H1 (cell line): ENCODE results near the gene ELOA. TPM values are rescaled to one million over a fixed set of nuclear protein-coding genes. Genes with fewer than 3 reads are reported as not detected.

Source experiments
- CTCF ChIA-PET: fragments of 300-600 bp; sonication (Branson Sonifier 250); formaldehyde crosslinking; loops from one replicate; lab custom pipeline; 2021; ENCODE audit not compliant: partially characterized antibody; lab: Charles Lee
- POLR2A ChIA-PET: fragments of 300-600 bp; sonication (Branson Sonifier 250); formaldehyde crosslinking; loops from one replicate; lab custom pipeline; 2021; ENCODE audit warnings: inconsistent platforms; ENCODE audit not compliant: partially characterized antibody; lab: Charles Lee
- DNase-seq, 2 experiments: peaks; one replicate each; pipeline versions ENCODE4 v3.0.0 to v3.0.0-alpha.2; 2010 to 2022; ENCODE audit warnings: low spot score in 2 of 2, low read depth in 1 of 2, mixed read lengths in 1 of 2
- FAIRE-seq: peaks from 2 replicates; lab custom pipeline; 2011; peaks lifted over from hg19 to GRCh38; lab: Jason Lieb, UNC
- H2AFZ ChIP-seq: 2 replicates; pipeline ENCODE4 v1.8.1; 2012; ENCODE audit warnings: low read length, inconsistent platforms
- H2AK5ac ChIP-seq: 2 replicates; pipeline ENCODE4 v1.6.1; 2013; ENCODE audit warnings: low read depth, low read length
- H2BK120ac ChIP-seq: replicated peaks from 2 replicates; pipeline ENCODE3; 2013; ENCODE audit warnings: low read depth, low read length, inconsistent platforms
- H2BK12ac ChIP-seq: 2 replicates; pipeline ENCODE4 v1.6.1; 2013; ENCODE audit warnings: low read depth, low read length
- H2BK15ac ChIP-seq: 2 replicates; pipeline ENCODE4 v1.6.1; 2013; ENCODE audit warnings: low read length
- H2BK20ac ChIP-seq: 2 replicates; pipeline ENCODE4 v1.6.1; 2013; ENCODE audit warnings: low read length
- H2BK5ac ChIP-seq: 2 replicates; pipeline ENCODE4 v1.6.1; 2013; ENCODE audit warnings: low read depth, low read length
- H3K14ac ChIP-seq: 2 replicates; pipeline ENCODE4 v1.6.1; 2013; ENCODE audit warnings: inconsistent platforms; ENCODE audit not compliant: insufficient read length
- H3K18ac ChIP-seq: 2 replicates; pipeline ENCODE4 v1.6.1; 2013; ENCODE audit warnings: low read length; ENCODE audit errors: extremely low read depth
- H3K23ac ChIP-seq: 2 replicates; pipeline ENCODE4 v1.6.1; 2013; ENCODE audit warnings: inconsistent platforms; ENCODE audit not compliant: insufficient read length
- H3K23me2 ChIP-seq: 2 replicates; pipeline ENCODE4 v1.6.1; 2013; ENCODE audit warnings: low read depth, low read length
- H3K27ac ChIP-seq: 2 replicates; pipeline ENCODE4 v1.6.1; 2011; ENCODE audit warnings: low read depth, low read length, inconsistent platforms
- H3K27me3 ChIP-seq, 4 experiments: replicated peaks in 1 of 4; 1 replicate in 1 of 4; 2 replicates in 3 of 4; pipeline versions ENCODE4 v1.6.1 to v1.8.1; 2011 to 2013; ENCODE audit warnings: low read length in 3 of 4, mild to moderate bottlenecking in 3 of 4, inconsistent platforms in 2 of 4, mixed read lengths in 2 of 4, moderate library complexity in 1 of 4; ENCODE audit not compliant: control insufficient read depth in 3 of 4, insufficient read depth in 3 of 4; ENCODE audit errors: extremely low read depth in 1 of 4
- H3K36me3 ChIP-seq, 4 experiments: 2 replicates each; pipeline versions ENCODE4 v1.6.1 to v1.8.1; 2011 to 2013; ENCODE audit warnings: mild to moderate bottlenecking in 4 of 4, low read length in 3 of 4, moderate library complexity in 2 of 4, control low read depth in 1 of 4, inconsistent platforms in 1 of 4; ENCODE audit not compliant: insufficient read depth in 4 of 4, control insufficient read depth in 2 of 4
- H3K4ac ChIP-seq: replicated peaks from 2 replicates; pipeline ENCODE3; 2013; ENCODE audit warnings: low read length, low read depth, mixed read lengths, inconsistent platforms; ENCODE audit not compliant: insufficient read length
- H3K4me1 ChIP-seq, 4 experiments: replicated peaks in 1 of 4; 1 replicate in 1 of 4; 2 replicates in 3 of 4; pipeline versions ENCODE4 v1.6.1 to v1.8.1; 2011 to 2013; ENCODE audit warnings: low read length in 3 of 4, inconsistent platforms in 2 of 4, mixed read lengths in 1 of 4; ENCODE audit not compliant: insufficient read depth in 4 of 4, control insufficient read depth in 3 of 4
- H3K4me2 ChIP-seq, 2 experiments: 2 replicates each; pipeline versions ENCODE4 v1.6.1 to v1.8.1; 2011 to 2013; ENCODE audit warnings: low read depth in 2 of 2, low read length in 2 of 2, control low read depth in 1 of 2, inconsistent platforms in 1 of 2, mild to moderate bottlenecking in 1 of 2; ENCODE audit not compliant: insufficient read depth in 1 of 2
- H3K4me3 ChIP-seq, 4 experiments: fragments of 200-600, 300-600 bp in 1 of 4; sonication (generic), shearing (Covaris generic), sonication (Bioruptor Twin) in 1 of 4; 2 replicates each; pipeline versions ENCODE4 v1.5.1 to v1.8.1; 2011 to 2016; ENCODE audit warnings: low read length in 4 of 4, low read depth in 3 of 4, control low read depth in 2 of 4, inconsistent platforms in 2 of 4, mild to moderate bottlenecking in 2 of 4, mixed read lengths in 1 of 4, moderate library complexity in 1 of 4; ENCODE audit not compliant: insufficient read depth in 2 of 4; ENCODE audit errors: extremely low read depth in 1 of 4
- H3K56ac ChIP-seq: replicated peaks from 2 replicates; pipeline ENCODE3; 2013; ENCODE audit warnings: low read depth, mild to moderate bottlenecking, mixed read lengths, low read length, inconsistent platforms; ENCODE audit not compliant: insufficient read length
- H3K79me1 ChIP-seq: 2 replicates; pipeline ENCODE4 v1.6.1; 2013; ENCODE audit warnings: low read depth, low read length, control low read depth
- H3K79me2 ChIP-seq, 2 experiments: 2 replicates each; pipeline versions ENCODE4 v1.6.1 to v1.8.1; 2012 to 2013; ENCODE audit warnings: low read length in 2 of 2, mild to moderate bottlenecking in 2 of 2, inconsistent platforms in 1 of 2; ENCODE audit not compliant: insufficient read depth in 2 of 2, control insufficient read depth in 1 of 2
- H3K9ac ChIP-seq, 4 experiments: replicated peaks in 1 of 4; 1 replicate in 1 of 4; 2 replicates in 3 of 4; pipeline versions ENCODE4 v1.6.1 to v1.8.1; 2011 to 2013; ENCODE audit warnings: low read depth in 3 of 4, low read length in 3 of 4, control low read depth in 2 of 4, mild to moderate bottlenecking in 2 of 4, moderate library complexity in 2 of 4, inconsistent platforms in 1 of 4; ENCODE audit errors: extremely low read depth in 1 of 4
- H3K9me3 ChIP-seq, 2 experiments: 2 replicates each; pipeline versions ENCODE4 v1.6.1 to v1.8.1; 2012 to 2013; ENCODE audit warnings: mild to moderate bottlenecking in 2 of 2, moderate library complexity in 2 of 2, control low read depth in 1 of 2, inconsistent platforms in 1 of 2, low read depth in 1 of 2, low read length in 1 of 2, mixed read lengths in 1 of 2; ENCODE audit not compliant: insufficient read depth in 2 of 2
- H4K20me1 ChIP-seq, 2 experiments: replicated peaks in 1 of 2; 2 replicates each; pipeline versions ENCODE3 to v1.8.1; 2011 to 2013; ENCODE audit warnings: inconsistent platforms in 2 of 2, low read length in 2 of 2, mild to moderate bottlenecking in 1 of 2; ENCODE audit not compliant: insufficient read depth in 2 of 2, control insufficient read depth in 1 of 2
- H4K5ac ChIP-seq: 2 replicates; pipeline ENCODE4 v1.6.1; 2013; ENCODE audit warnings: low read length, low read depth, mixed read lengths, inconsistent platforms; ENCODE audit not compliant: insufficient read length
- H4K8ac ChIP-seq: 2 replicates; pipeline ENCODE4 v1.8.0; 2013; ENCODE audit warnings: mild to moderate bottlenecking, moderate library complexity, low read length, inconsistent platforms; ENCODE audit not compliant: insufficient read depth; ENCODE audit errors: extremely low read depth
- H4K91ac ChIP-seq: replicated peaks from 2 replicates; pipeline ENCODE3; 2013; ENCODE audit warnings: low read length, mixed read lengths, inconsistent platforms; ENCODE audit not compliant: insufficient read length
- BCL11A ChIP-seq, 2 experiments: IDR thresholded peaks; one replicate each; pipeline ENCODE4 v1.6.1; 2011; ENCODE audit warnings: low read depth in 2 of 2, low read length in 2 of 2, mild to moderate bottlenecking in 2 of 2
- BRCA1 ChIP-seq: IDR thresholded peaks from 2 replicates; pipeline ENCODE4 v1.6.1; 2012; ENCODE audit warnings: low read depth, low read length, improper control_type of control experiment
- CEBPB ChIP-seq: IDR thresholded peaks from 2 replicates; pipeline ENCODE4 v1.6.1; 2012; ENCODE audit warnings: low read depth, low read length
- CTBP2 ChIP-seq: IDR thresholded peaks from 2 replicates; pipeline ENCODE4 v1.7.0; 2011; ENCODE audit warnings: borderline replicate concordance, mild to moderate bottlenecking, moderate library complexity, mixed read lengths, low read length; ENCODE audit not compliant: insufficient read depth, insufficient read length
- JUND ChIP-seq: IDR thresholded peaks from 2 replicates; pipeline ENCODE4 v1.6.1; 2011; ENCODE audit warnings: mild to moderate bottlenecking, improper control_type of control experiment, low read length
- KDM1A ChIP-seq: fragments of 200-600, 300-600 bp; sonication (generic); IDR thresholded peaks from 2 replicates; pipeline ENCODE4 v1.7.1; 2016; ENCODE audit warnings: mild to moderate bottlenecking, low read length, borderline replicate concordance
- MAX ChIP-seq: IDR thresholded peaks from 2 replicates; pipeline ENCODE4 v1.6.1; 2012; ENCODE audit warnings: inconsistent platforms
- NANOG ChIP-seq: IDR thresholded peaks from 2 replicates; pipeline ENCODE4 v1.6.1; 2011; ENCODE audit warnings: low read length, low read depth, mild to moderate bottlenecking, inconsistent platforms; ENCODE audit not compliant: insufficient read depth, poor library complexity, severe bottlenecking
- SP2 ChIP-seq: IDR thresholded peaks from 2 replicates; pipeline ENCODE4 v1.6.1; 2012; ENCODE audit warnings: mild to moderate bottlenecking, low read length, inconsistent platforms
- SUZ12 ChIP-seq: fragments of 200-600 bp; sonication (generic); IDR thresholded peaks from 2 replicates; pipeline ENCODE4 v1.6.1; 2012; ENCODE audit warnings: mild to moderate bottlenecking, inconsistent platforms, low read length, moderate library complexity, mixed read lengths
- TAF1 ChIP-seq: IDR thresholded peaks from 2 replicates; pipeline ENCODE4 v1.6.1; 2011; ENCODE audit warnings: mild to moderate bottlenecking, low read depth, low read length
- TBP ChIP-seq: IDR thresholded peaks from 2 replicates; pipeline ENCODE4 v1.6.1; 2011; ENCODE audit warnings: low read depth, low read length, improper control_type of control experiment
- YY1 ChIP-seq: IDR thresholded peaks from 2 replicates; pipeline ENCODE4 v1.6.1; 2011; ENCODE audit warnings: low read depth, mild to moderate bottlenecking, low read length
- whole genome bisulfite sequencing, 2 experiments: shearing (Covaris generic) in 1 of 2; methylation state at CpG; one replicate each; pipeline versions ENCODE4 v1.1.6 to v1.1.7; 2013 to 2015; ENCODE audit warnings: low lambda C conversion rate in 2 of 2, mixed read lengths in 2 of 2, inconsistent platforms in 1 of 2, low coverage in 1 of 2, missing lambda C conversion rate in 1 of 2; ENCODE audit not compliant: insufficient replicate concordance in 2 of 2, insufficient coverage in 1 of 2, insufficient read length in 1 of 2; ENCODE audit errors: extremely low coverage in 1 of 2, missing lambda C conversion rate in 1 of 2; 5-methylcytosine and 5-hydroxymethylcytosine counted together
- polyA plus RNA-seq, 7 experiments: library from polyadenylated mRNA; depleted of rRNA in 3 of 7; stranded (reverse) in 5 of 7; unstranded in 2 of 7; fragments of >200 nt in 5 of 7; fragments of 200-250 nt in 2 of 7; gene quantifications; 1 replicate in 5 of 7; 2 replicates in 1 of 7; 4 replicates in 1 of 7; pipeline versions ENCODE4 v1.2.1 to v1.2.3, GENCODE V29; 2011 to 2013; ENCODE audit warnings: missing spikeins in 2 of 7, mixed read lengths in 2 of 7
- total RNA-seq: library from RNA; stranded (reverse); fragmentation: NEBNext Ultra II Directional; extraction: Animal tissue kit (Norgen Biotek cat#: 25700); gene quantifications from 2 replicates; pipeline ENCODE4 v1.2.1, GENCODE V29; 2021

The ELOA gene
- total and polyA plus RNA-seq, 2 of the 8 experiments (the other 6 are each of a cell fraction or from before 2014, with no cell fraction given) = 15.7 to 61.1 TPM

GRCh38 chr1:23751815-23752200 lies 8.5 kb downstream of the ELOA start:
- no peak overlapping the region for H4K8ac ChIP-seq
- TF ChIP-seq TBP (no peak), TAF1 (no peak), JUND (no peak), SUZ12 (no peak), MAX (no peak), SP2 (no peak), BCL11A (IDR thresholded peaks at IDR 0.05; ENCODE audit: low read depth in 2 of 2, low read length in 2 of 2) (no peak), YY1 (no peak), CEBPB (no peak), NANOG (no peak), KDM1A (no peak), CTBP2 (no peak), BRCA1 (no peak)

More at GRCh38 chr1:23751815-23752200, 8.5 kb downstream of the ELOA start:
- Histone ChIP-seq H3K14ac (no peak overlapping the region), H2AK5ac (no peak overlapping the region), H3K4me1 (no peaks in the 10 kb centered on the region), H2BK20ac (no peak overlapping the region), H4K91ac (no peak overlapping the region), H3K4ac (no peak overlapping the region), H3K18ac (no peak overlapping the region), H3K56ac (no peak overlapping the region), H3K79me2 (peaks cover 3 to 26% of the 10 kb centered on the region in 2 experiments), H2AFZ (no peak overlapping the region), H3K23ac (no peak overlapping the region), H3K9me3 (no peaks in the 10 kb centered on the region), H3K4me2 (no peak overlapping the region), H2BK12ac (no peak overlapping the region), H4K5ac (no peak overlapping the region), H3K36me3 (peaks cover 35 to 73% (median 64%) of the 10 kb centered on the region in 4 experiments), H3K27me3 (no peaks in the 10 kb centered on the region), H3K4me3 (no peak overlapping the region), H2BK5ac (no peak overlapping the region), H4K20me1 (peaks cover 9 to 21% of the 10 kb centered on the region in 2 experiments), H3K27ac (no peak overlapping the region), H3K23me2 (no peaks in the 10 kb centered on the region), H3K9ac (no peak overlapping the region), H2BK120ac (no peak overlapping the region), H3K79me1 (peaks cover 3% of the 10 kb centered on the region; the same call in 1 of the 2 replicates), H2BK15ac (no peak overlapping the region)
- POLR2A ChIA-PET = interaction anchor here (1.0 to 1.2 kb wide), 3 partner anchors 10 to 60 kb away, joined by 3 read pairs; partner anchors contain the start of gene RPL11
- CTCF ChIA-PET = interaction anchor here (0.7 to 1.4 kb wide), 8 partner anchors 8 to 227 kb away, joined by 3 to 5 read pairs (median 4); partner anchors contain the start of gene RPL11
- FAIRE-seq (no peak), DNase-seq (no peak)
- 85% methylated on average over 4 of the region's 4 CpGs; no CpG with 5 or more reads in 1 of the 2 experiments for WGBS, 2 experiments
